AG04450 (cell line): ENCODE measurements around the gene SRPRB. TPM values are rescaled to one million over a fixed set of nuclear protein-coding genes. Genes with fewer than 3 reads are reported as not detected.

Source experiments
- CTCF ChIA-PET: fragments of 300-600, 350-600 bp; formaldehyde crosslinking; extraction: SDS; loops from one replicate; lab custom pipeline; 2022; ENCODE audit warnings: antibody characterized with exemption, inconsistent platforms; lab: Charles Lee
- POLR2A ChIA-PET: fragments of 350-600 bp; formaldehyde crosslinking; extraction: SDS; loops from one replicate; lab custom pipeline; 2021; ENCODE audit warnings: antibody characterized with exemption, inconsistent platforms; lab: Yijun Ruan, JAX
- DNase-seq: peaks from one replicate; pipeline ENCODE4 v3.0.0-alpha.2; 2011; ENCODE audit warnings: low read depth, low spot score
- H3K27ac ChIP-seq: one replicate; pipeline ENCODE4 v1.5.1; 2012; ENCODE audit warnings: low read depth, low read length, control low read depth
- H3K27me3 ChIP-seq: one replicate; pipeline ENCODE4 v1.6.0; 2012; ENCODE audit warnings: low read length; ENCODE audit not compliant: control insufficient read depth, insufficient read depth
- H3K4me3 ChIP-seq: 2 replicates; pipeline ENCODE4 v1.5.1; 2011; ENCODE audit warnings: mild to moderate bottlenecking, low read depth, low read length, control low read depth
- H3K9me3 ChIP-seq: 2 replicates; pipeline ENCODE4 v1.5.1; 2012; ENCODE audit warnings: low read length; ENCODE audit not compliant: control insufficient read depth, insufficient read depth
- polyA plus RNA-seq: library from polyadenylated mRNA; depleted of rRNA; stranded (reverse); fragments of >200 nt; gene quantifications from 2 replicates; pipeline ENCODE4 v1.2.3, GENCODE V29; 2011
- TF ChIP-seq, protein P1 (sequence below): IDR thresholded peaks from 2 replicates; pipeline ENCODE4 v1.5.1; 2011; ENCODE audit warnings: low read depth, low read length, control low read depth, inconsistent platforms

Gene SRPRB
- polyA plus RNA-seq, 1 experiment: 61.6 TPM

DNA sequence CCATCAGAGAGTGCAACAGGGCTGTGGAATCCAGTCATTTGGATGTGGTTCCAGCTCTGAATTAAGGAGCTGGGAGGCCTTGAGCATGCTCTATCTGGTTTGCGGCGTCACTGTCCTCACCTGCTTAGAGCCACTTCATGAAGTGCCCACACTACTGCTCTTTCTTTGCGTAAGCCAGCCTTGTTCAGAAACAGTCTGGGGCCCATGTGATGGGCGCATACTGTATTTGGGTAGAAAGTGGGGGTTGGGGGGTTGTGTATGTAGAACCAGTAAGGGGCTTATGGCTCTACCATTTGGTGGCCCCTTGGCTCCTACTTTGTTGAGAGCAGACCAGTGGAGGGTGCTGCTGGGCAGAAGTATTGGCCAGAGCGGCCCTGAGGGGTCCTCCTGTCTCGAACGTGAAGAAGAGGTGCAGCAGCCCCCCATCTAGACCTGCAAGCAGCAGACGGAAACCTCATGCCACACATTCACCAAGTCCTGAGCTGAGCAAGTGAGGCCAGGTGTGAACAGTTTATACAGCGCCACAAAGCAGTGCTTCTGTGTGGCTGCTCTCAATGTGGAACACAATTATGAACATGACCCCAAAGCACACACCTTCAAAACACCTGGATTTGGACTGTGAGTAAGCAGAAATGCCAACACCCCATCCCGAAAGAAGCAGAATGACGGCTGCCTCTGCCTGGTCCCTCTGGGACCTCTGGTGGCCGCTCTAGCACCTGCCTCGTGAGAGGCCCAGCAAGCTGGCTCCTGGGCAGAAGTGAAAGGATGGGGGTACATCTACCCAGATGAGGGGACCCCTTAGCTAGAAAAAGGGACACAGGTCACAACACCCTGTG, 26.6 kb downstream of the SRPRB start:
- Histone ChIP-seq H3K4me3 (no peak overlapping the region), H3K9me3 (no peaks in the 10 kb centered on the region), H3K27me3 (peaks cover 2% of the 10 kb centered on the region), H3K27ac (no peak overlapping the region)
- ChIA-PET CTCF (interaction anchor here (1.4 kb wide), 1 partner anchor 14 kb away, joined by 5 read pairs; no protein-coding TSS in a partner anchor), POLR2A (no interaction called here)
- TF ChIP-seq, protein P1, sequence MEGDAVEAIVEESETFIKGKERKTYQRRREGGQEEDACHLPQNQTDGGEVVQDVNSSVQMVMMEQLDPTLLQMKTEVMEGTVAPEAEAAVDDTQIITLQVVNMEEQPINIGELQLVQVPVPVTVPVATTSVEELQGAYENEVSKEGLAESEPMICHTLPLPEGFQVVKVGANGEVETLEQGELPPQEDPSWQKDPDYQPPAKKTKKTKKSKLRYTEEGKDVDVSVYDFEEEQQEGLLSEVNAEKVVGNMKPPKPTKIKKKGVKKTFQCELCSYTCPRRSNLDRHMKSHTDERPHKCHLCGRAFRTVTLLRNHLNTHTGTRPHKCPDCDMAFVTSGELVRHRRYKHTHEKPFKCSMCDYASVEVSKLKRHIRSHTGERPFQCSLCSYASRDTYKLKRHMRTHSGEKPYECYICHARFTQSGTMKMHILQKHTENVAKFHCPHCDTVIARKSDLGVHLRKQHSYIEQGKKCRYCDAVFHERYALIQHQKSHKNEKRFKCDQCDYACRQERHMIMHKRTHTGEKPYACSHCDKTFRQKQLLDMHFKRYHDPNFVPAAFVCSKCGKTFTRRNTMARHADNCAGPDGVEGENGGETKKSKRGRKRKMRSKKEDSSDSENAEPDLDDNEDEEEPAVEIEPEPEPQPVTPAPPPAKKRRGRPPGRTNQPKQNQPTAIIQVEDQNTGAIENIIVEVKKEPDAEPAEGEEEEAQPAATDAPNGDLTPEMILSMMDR: no peak
- DNase-seq: no peak

DNA sequence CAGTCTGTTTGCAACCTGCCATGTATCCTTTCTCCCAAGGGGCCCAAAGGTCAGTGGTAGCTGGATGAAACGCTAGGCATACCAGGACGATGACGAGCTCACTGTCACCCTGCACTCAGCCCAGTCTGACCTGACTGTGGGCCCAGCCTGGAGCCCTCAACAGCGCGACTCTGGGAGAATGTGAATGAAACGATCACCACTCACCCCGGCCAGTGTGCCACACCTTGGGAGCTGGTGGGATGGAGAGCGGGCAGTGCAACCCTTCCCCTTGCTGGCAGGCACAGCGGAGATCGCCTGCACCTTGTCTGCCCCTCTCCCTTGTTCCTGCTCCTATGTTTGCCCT, 27.2 kb downstream of the SRPRB start:
- CTCF ChIA-PET: interaction anchor here (1.4 kb wide), 1 partner anchor 15 kb away, joined by 5 read pairs; no protein-coding TSS in a partner anchor

DNA sequence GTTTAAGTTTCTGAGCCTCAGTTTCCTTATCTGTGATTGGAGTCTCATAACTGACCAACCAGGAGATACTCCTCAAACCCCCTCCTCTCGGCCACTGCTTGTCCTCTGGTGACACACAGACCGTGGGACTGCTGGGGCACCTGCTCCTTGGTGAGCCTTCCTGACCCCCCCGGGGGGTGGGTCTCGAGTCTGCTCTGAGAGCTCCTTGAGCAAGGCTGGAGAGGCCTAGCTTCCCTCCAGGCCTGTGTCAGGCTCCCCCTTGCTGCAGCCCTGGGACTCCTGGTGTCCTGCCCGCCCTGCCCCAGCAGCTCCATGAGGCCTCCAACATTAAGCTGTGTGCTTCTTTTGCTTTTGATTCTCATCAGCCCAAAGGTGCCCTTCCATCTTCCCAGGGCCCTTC, 27.7 kb downstream of the SRPRB start:
- peaks cover 4% of the 10 kb centered on the region for H3K27me3 ChIP-seq
- no peak overlapping the region for H3K27ac ChIP-seq
- CTCF ChIA-PET: interaction anchor here (1.4 kb wide), 1 partner anchor 15 kb away, joined by 5 read pairs; no protein-coding TSS in a partner anchor
- H3K9me3 ChIP-seq: no peaks in the 10 kb centered on the region
- DNase-seq: no peak
- no peak overlapping the region for H3K4me3 ChIP-seq
- POLR2A ChIA-PET: no interaction called here
- TF ChIP-seq, protein P1: no peak

More for the DNA sequence above, 27.2 kb downstream of the SRPRB start:
- TF ChIP-seq, protein P1: no peak
- Histone ChIP-seq H3K4me3 (no peak overlapping the region), H3K9me3 (no peaks in the 10 kb centered on the region), H3K27me3 (peaks cover 4% of the 10 kb centered on the region), H3K27ac (no peak overlapping the region)
- POLR2A ChIA-PET: no interaction called here
- no peak for DNase-seq

DNA sequence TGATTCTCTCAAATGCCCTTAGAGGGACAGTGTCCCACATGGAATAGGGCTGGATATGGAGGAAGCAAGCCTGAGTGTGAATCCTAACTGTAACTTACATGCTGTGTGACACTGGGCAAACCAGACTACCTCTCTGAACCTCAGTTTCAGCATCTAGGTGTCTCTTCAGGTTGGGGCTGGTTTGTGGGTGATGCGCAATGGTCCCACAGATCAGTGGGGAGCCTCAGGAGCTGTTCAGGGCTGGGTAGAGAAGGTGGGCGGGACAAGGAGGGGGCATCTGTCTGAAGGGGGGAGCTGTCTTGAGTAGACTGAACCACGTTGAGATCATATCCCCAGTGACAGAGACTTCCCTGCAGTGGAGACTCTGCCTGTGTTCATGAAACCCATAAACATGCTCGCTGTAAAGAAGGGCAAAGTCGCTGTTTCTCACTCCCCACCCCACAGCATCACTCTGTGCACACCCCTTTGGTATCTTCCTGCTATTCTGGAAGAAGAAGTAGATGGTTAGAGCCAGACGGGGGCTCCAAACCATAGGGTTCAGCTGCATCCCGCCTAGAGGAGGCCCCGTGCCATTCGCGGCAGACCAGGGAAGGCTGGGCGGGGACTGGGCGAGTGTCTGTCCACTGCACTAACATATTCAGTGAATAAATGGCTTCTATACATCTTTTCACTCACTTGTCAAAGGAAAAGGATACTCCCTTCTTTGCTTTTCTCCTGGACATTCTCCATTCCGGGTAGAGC, 28.4 kb downstream of the SRPRB start:
- ChIA-PET CTCF (no interaction called here), POLR2A (no interaction called here)
- peaks cover 4% of the 10 kb centered on the region for H3K27me3 ChIP-seq
- H3K4me3 ChIP-seq: no peak overlapping the region
- H3K9me3 ChIP-seq: no peaks in the 10 kb centered on the region
- H3K27ac ChIP-seq: no peak overlapping the region
- no peak for DNase-seq
- TF ChIP-seq, protein P1: no peak
